GM15510 (cell line): ENCODE measurements around the gene NAGS.

Experiments used
- POLR2A ChIP-seq: IDR thresholded peaks from 3 replicates; pipeline ENCODE4 v1.6.1; 2011; ENCODE audit warnings: borderline replicate concordance; ENCODE audit not compliant: insufficient read length; ENCODE audit errors: extremely low read depth

The NAGS gene

DNA sequence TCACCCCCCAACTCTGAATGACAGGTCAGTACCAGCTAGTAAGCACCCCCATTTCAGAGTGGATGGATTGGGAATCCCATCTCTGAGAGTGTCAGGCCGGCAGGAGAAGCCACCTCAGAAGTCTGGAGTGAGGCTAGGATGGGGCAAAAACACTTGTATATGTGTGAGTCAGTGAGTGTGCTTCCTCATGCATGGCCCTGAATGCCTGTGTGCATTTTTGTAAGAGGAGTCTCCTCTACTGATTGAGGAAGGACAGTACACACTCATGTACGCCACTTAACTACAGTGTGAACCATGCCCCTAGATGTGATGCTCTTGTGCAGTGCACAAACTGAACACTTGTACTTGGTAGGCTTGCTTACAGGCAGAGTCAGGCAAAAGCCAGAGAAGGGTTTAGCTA, 22.3 kb upstream of the NAGS start:
- TF ChIP-seq POLR2A: no peak

DNA sequence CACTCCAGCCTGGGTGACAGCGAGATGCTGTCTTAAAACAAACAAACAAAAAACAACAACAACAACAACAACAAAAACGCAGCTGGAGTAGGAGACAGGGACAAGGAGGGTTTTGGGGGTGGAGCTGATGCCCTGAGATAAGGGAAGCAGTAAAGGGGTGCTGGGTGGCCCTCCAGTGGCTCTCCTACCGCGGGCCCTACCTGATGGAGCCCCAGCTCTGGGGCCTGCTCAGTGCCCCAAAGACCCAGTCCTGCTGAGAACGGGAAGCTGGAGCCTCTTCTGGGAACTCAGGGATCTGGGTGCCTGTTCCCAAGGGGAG, 21.3 kb upstream of the NAGS start:
- TF ChIP-seq POLR2A: no peak

DNA sequence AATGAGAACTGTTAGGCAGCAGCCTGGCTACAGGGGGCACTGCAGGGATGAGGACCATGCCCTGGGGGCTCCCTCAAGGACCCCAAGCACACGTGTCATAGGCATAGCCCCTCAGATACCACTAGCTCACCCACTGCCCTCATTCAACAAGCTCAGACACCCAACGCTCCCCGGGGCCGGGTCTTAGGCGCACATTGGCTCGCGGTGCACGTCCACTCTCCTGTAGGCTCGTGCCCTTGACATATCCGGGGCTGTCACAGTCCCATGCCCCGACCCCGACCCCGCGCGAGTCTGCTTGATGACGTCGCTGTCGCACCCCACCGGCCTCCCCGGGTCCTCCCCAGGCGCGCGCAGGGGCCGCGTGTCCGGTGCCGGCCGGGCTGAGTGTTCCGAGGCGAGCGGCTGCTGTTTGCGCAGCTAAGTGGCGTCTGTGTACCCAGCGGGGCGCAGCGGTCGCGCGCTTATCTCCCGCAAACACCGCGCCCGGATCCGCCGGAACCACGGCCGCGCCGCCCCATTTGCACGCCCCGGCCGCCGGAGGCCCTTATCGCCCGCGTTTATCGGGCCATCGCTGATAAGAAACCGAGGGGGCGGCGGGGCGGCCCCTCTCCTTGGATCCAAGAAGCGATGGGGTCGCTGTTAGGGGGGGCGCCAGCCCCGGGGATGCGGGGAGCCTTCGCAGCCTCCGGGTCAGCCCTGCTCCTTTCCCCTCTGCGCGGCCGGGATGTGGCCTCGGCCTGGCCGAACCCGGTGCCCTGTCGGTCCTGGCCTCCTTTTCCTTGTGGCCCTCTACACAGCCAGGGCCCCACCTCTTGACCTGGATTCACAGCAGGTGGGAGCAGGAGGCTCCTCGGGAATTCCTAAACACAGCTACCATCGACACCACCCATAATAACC, 20.7 kb upstream of the NAGS start:
- TF ChIP-seq POLR2A: no peak

DNA sequence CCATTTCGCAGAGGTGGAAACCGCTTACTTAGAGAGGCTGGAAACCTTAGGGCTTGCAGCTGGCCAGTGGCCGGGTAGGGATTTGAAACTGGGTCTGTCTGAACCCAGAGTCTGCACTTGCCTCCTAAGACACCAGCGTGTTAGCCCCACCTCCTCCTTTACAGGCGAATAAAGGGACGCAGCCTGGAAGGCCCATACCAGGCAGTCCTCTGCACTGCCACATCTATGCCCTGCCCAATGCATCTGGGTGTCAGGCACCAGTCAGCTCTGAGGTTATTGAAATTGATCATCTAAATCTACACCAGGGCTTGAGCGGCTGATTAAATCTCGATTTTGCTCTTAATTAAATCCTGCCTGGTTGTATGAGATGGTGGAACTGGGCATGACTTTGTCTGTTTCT, 19.9 kb upstream of the NAGS start:
- no peak for TF ChIP-seq POLR2A

DNA sequence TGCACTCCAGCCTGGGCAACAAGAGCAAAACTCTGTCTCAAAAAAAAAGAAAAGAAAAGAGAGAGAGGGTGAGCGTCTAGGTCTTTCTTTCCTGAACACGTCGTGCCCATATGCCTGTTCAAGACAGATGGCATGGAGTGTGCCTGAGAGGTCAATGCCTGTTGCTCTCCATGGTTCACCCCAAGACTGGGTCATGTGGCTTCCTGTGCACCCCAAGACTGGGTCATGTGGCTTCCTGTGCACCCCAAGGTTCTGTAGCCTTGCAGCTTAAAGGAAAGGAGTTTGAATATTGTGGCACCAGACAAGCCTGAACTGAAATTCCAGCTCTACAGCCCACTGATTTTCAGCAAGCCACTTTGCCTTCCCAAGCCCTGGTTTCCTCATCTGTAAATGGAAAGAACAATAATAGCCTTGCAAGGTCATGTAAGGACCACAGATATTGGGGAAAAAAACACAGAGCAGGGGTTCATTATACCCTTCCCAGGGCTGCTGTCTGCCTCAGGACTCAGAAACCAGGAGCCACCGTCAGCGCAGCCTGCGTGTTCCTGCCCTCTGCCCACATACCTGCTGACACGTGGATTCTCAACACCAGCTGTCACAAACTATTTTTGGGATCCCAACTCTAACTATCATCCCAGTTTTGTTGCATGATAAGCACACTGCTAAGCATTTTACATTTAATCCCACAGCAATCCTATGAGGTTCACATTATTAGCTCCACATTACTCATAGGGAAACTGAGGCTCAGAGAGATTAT, 18.0 kb upstream of the NAGS start:
- TF ChIP-seq POLR2A: no peak

DNA sequence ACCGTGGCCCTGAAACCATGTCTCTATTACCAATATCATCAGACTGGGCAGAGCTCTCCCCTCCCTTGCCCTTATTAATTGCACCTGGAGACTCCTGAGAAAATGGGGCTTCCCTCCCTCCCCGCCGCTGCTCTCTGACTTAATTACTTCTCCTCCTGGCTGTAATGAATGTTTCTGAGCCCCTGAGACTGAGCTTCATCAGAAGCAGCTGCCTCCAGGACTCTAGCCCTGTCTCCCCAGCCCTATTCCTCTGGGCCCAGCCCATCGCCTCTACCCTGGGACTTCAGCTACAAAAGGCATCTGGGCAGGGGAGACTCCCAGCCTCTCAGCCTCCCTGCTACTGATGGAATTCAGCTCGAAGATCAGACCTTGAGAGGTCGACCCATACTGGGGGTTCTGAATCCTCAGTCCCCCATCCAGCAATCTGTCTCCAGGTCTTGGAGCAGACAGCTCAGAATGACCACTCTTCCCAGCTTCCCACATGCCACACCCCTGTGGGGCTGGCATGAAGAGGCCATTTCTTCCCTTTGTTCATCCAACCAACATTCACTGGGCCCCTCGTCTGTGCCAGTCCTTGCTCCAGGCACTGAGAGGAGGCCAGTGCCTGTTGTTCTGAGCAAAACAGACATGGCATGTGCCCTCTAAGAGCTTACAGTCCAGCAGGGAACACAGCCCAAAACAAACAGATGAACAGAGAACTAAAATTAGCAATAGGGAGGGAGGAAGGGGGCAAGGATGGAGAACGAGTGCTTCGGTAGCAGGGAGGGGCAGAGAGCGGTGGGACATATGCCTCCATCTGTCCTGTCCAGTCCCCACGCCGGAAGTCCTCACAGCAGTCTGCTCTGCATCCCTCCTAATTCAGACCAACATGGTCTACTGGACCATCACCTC, 17.0 kb upstream of the NAGS start:
- TF ChIP-seq POLR2A: no peak

DNA sequence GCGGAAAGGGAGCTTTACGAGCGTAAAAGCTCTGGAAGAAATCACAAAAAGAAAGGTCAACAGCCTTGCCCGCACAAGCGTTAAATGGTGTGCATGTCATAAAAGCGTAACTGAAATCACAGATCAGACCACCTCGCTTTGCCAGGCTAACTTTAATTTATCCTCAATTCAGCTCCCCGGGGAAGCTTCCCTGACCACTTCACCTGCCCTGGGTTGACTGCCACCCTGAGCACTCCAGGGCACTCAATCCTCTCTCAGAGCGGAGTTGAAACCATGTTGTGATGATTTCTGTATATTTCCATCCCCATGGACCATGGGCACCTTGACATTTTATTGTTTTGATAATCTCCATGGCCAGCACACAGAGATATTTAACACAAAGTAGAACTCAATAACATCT, 16.1 kb upstream of the NAGS start:
- TF ChIP-seq POLR2A: no peak

DNA sequence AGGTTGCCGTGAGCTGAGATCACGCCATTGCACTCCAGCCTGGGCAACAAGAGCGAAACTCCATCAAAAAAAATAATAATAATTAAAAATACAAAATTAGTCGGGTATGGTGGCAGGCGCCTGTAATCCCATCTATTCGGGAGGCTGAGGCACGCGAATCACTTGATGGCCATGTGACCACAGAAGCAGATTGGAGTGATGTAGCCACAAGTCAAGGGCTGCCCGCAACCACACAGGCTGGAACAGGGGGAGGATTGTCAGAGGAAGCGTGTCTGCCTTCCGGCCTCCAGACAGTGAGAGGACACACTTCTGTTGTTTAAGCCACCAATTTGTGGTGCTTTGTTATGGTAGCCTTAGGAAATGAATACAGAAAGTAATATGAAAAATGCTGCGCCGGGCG, 11.8 kb upstream of the NAGS start:
- TF ChIP-seq POLR2A: no peak

DNA sequence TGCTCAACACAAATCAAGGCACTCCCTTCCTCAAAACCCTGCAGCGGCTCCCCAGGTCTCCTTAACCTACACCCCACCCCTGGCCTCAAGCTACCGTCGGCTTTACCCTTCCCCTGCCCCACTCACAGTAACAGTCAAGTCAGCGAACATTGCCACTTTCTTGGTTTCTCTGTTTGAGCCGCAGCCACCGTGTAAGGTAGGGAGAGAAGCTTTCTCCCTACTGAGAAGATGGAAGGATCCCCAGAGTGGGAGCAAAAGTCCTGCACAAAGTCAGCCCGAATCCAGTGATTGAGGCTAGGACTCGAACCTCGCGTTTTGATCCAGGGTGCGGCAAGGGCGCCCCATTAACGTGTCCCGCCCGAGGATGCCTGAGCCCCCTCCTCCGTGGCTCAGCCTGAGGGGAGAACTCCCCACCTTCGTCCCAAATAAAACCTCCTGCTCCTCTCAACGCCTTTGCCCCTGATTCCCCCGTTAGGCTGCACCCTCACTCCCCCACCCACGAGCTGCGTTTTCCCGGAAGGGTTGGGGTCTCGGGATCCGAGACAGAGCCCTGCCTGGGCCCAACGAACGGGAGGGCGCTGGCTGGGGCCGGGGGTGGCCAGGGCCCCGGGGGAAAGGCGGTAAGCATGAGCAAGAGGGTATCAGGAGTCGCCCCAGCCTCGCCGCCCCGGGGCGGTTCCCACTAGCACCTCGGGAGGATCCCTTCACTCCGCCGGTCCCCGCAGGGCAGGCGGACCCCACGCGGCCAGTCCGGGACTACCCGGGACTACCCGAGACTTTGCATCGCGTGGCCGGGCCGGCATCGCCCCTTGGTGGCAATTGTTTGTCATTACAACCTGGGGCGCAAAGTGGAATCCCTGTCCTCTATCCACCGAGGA, 9.9 kb upstream of the NAGS start:
- TF ChIP-seq POLR2A: no peak

DNA sequence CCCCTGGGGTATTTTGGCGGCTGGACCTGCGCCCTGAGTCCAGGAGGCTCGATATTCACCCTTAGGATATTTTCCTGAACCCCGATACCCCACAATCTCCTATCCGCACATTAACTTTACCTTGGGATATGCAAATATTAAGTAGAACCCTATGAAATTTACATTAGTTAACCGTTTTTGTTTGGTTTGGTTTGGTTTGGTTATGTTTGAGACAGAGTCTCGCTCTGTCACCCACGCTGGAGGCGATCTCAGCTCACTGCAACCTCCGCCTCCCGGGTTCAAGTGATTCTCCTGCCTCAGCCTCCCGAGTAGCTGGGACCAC, 9.3 kb upstream of the NAGS start:
- no peak for TF ChIP-seq POLR2A

DNA sequence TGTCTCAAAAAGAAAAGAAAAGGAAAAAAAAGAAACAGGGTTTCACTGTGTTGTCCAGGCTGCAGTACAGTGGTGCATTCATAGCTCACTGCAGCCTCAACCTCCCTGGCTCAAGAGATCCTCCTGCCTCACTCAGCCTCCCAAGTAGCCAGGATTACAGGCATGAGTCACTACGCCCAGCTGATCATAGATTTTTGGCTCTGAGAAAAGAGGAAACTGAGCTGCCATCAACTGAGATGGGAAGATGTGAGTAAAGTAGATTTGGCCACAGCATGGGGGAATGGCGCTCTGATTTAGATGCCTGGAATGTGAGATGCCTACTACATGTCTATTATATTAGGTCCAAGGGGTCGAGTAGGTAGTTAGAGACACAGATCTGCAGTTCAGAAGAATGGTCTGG, 5.9 kb upstream of the NAGS start:
- TF ChIP-seq POLR2A: no peak

DNA sequence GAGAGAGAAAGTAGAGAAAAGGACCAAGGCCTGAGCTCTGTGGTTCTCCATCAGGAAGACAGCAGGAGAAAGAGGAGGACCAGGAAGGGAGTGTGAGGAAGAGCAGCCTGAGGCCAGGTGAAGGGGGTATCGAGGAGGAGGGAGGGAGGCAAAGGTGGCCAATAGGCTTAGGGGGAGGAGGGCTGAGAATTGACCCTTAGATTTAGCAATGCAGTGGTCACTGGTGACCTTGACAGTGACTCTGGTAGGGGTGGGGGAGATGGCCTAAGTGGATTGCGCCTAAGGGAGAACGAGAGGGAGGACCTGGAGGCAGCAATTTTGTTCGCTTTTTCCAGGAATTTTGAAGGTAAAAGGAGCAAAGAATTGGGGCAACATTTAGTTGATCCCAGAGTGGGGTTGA, 5.4 kb upstream of the NAGS start:
- TF ChIP-seq POLR2A: no peak

DNA sequence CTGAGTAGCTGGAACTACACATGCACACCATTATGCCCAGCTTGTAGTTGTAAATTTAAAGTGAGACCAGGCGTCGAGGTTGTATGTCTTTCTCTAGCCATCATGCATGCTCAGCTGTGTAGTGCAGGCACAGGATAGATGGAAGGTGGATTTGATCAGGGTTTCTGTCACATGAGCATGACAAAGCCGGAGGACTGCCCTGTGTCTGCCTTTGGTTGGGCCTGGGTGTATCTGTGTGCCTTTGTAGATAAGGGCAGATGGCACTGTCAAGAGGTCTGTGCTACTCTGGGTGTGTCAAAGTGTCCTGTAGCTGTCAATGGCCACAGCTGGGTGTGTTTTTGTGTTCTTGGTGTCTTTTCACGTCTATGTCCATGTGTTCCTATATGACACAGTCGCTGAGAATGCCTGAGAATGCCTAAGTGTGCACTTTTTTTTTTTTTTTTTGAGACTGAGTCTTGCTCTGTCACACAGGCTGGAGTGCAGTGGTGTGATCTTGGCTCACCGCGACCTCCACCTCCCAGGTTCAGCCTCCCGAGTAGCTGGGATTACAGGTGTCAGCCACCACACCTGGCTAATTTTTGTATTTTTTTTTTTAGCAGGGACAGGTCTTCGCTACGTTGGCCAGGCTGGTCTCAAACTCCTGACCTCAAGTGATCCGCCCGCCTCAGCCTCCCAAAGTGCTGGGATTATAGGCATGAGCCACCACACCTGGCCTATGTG, 4.1 kb upstream of the NAGS start:
- no peak for TF ChIP-seq POLR2A
